ENCODE results near the gene B3GNT2. TPM values are rescaled to one million over a fixed set of nuclear protein-coding genes. Genes with fewer than 3 reads are reported as not detected.

Gene B3GNT2
- total and polyA plus RNA-seq, 2 donors (not counting 3 experiments of a cell fraction or from before 2014, with no cell fraction given) = 9.5 to 21.2 TPM

DNA sequence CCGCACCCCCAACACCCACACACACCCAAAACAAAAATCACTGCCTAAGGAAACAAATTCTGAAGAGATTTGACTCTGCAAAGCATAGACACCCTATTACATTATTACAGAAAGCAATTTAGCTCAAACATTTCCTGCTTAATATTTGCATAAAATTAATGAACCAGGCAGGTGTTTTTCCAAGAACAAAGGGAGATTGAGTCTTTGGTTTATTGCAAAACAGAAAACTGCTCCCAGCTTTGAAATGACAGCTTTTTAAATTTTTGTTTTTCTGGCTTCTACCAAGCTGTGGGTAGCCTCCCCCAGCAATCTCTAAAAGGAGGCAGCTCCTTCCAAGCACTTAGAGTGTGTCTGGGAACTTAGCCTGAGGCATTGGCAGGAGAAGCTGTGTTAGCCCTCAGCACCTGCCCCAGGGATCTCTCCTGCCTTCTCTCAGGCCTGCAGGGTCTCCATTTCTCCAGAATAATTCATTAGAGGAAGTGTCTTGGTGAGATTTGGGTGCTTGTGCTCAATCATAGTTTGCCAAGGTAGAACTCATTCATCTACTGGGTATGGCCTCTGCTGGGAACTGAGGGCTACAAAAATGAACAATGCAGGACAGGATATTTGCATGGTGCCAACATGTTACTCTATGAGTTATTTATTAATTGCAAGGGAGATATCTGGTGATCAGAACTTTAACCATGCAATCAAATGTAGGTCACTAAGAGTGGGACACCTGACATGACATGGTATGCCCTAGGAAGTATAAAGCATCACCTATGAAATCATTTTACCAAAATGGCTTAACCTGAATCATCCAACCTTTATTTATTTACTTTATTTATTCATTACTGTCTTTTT, 58.7 kb downstream of the B3GNT2 start:
- Histone ChIP-seq H3K27me3 (ENCODE audit: control insufficient read depth in 2 of 2, insufficient read depth in 2 of 2, low read length in 2 of 2) (no peaks in the 10 kb centered on the region), H3K79me2 (ENCODE audit: control insufficient read depth, insufficient read depth, low read length) (no peaks in the 10 kb centered on the region), H3K9ac (replicated peaks; ENCODE audit: extremely low read depth, insufficient read depth, low read length) (no peak overlapping the region), H3K4me2 (ENCODE audit: insufficient read depth, low read length) (no peak overlapping the region), H2AFZ (ENCODE audit: low read depth, low read length) (no peak overlapping the region), H3K36me3 (ENCODE audit: control insufficient read depth in 2 of 2, extremely low read depth in 1 of 2, insufficient read depth in 2 of 2, low read length in 2 of 2) (no peaks in the 10 kb centered on the region), H3K27ac (ENCODE audit: insufficient read depth, low read depth, low read length) (no peak overlapping the region), H3K9me1 (replicated peaks; ENCODE audit: control insufficient read depth, extremely low read depth, insufficient read depth, low read length) (no peaks in the 10 kb centered on the region), H3K4me3 (replicated peaks in 1 of 3; ENCODE audit: insufficient read depth in 1 of 3, low read depth in 1 of 3, low read length in 3 of 3) (no peak overlapping the region), H4K20me1 (replicated peaks; ENCODE audit: control insufficient read depth, extremely low read depth, insufficient read depth, low read length) (no peaks in the 10 kb centered on the region), H3K9me3 (replicated peaks; ENCODE audit: control insufficient read depth, insufficient read depth, low read length) (no peaks in the 10 kb centered on the region), H3K4me1 (ENCODE audit: control insufficient read depth, extremely low read depth, insufficient read depth, low read length) (no peaks in the 10 kb centered on the region)
- no TSS peak for BruUV-seq (replicated peaks)
- no peak for DNase-seq (ENCODE audit: low read depth, low spot score)
- CTCF ChIA-PET = interaction anchor here (0.8 to 1.5 kb wide), 2 partner anchors 7 to 9 kb away, joined by 3 to 4 read pairs; no protein-coding TSS in a partner anchor
- no peak for FAIRE-seq
- POLR2A ChIA-PET = no interaction called here
- dilution Hi-C loops (cut with MboI; ENCODE audit: extremely low pct_ligation_motif_present, low sequenced_read_pairs) = no loop called here
- TF ChIP-seq POLR2AphosphoS5 (IDR thresholded peaks at IDR 0.05; ENCODE audit: insufficient read depth, low read depth, low read length) = no peak
- no peak for TF ChIP-seq POLR2A (IDR thresholded peaks at IDR 0.05; ENCODE audit: low read depth, low read length)
- no peak for TF ChIP-seq MYC (IDR thresholded peaks at IDR 0.05; ENCODE audit: low read depth, low read length)
- intact Hi-C loops (cut with micrococcal nuclease) = no loop called here

DNA sequence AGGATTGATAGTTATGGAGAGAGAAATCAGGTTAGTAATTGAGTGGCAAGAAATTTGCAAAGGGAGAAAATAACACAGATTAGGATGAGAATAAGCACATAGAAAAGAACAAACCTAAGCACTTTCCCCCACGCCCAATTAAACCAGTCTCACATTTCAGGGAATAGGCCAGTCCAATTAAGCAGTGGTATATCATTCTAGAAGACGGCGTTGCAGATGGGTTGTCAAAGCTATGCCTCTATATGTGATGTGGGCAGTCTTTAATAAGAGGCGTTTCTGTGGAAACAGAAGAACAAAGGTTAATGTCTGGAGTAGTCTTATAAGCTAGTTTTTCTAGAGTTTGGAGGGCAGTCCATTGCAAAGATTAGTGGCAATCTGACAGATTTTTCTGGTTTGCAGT, 61.6 kb downstream of the B3GNT2 start:
- Histone ChIP-seq H3K79me2 (ENCODE audit: control insufficient read depth, insufficient read depth, low read length) (no peaks in the 10 kb centered on the region), H3K27ac (ENCODE audit: insufficient read depth, low read depth, low read length) (no peak overlapping the region), H3K4me1 (ENCODE audit: control insufficient read depth, extremely low read depth, insufficient read depth, low read length) (no peaks in the 10 kb centered on the region), H3K9me3 (replicated peaks; ENCODE audit: control insufficient read depth, insufficient read depth, low read length) (no peaks in the 10 kb centered on the region), H3K4me2 (ENCODE audit: insufficient read depth, low read length) (no peak overlapping the region), H2AFZ (ENCODE audit: low read depth, low read length) (no peak overlapping the region), H3K9me1 (replicated peaks; ENCODE audit: control insufficient read depth, extremely low read depth, insufficient read depth, low read length) (no peaks in the 10 kb centered on the region), H3K4me3 (replicated peaks in 1 of 3; ENCODE audit: insufficient read depth in 1 of 3, low read depth in 1 of 3, low read length in 3 of 3) (no peak overlapping the region), H3K9ac (replicated peaks; ENCODE audit: extremely low read depth, insufficient read depth, low read length) (no peak overlapping the region), H4K20me1 (replicated peaks; ENCODE audit: control insufficient read depth, extremely low read depth, insufficient read depth, low read length) (no peaks in the 10 kb centered on the region), H3K27me3 (ENCODE audit: control insufficient read depth in 2 of 2, insufficient read depth in 2 of 2, low read length in 2 of 2) (no peaks in the 10 kb centered on the region), H3K36me3 (ENCODE audit: control insufficient read depth in 2 of 2, extremely low read depth in 1 of 2, insufficient read depth in 2 of 2, low read length in 2 of 2) (no peaks in the 10 kb centered on the region)
- ChIA-PET CTCF (no interaction called here), POLR2A (no interaction called here)
- TF ChIP-seq, protein P1, sequence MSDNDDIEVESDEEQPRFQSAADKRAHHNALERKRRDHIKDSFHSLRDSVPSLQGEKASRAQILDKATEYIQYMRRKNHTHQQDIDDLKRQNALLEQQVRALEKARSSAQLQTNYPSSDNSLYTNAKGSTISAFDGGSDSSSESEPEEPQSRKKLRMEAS (IDR thresholded peaks at IDR 0.05; ENCODE audit: insufficient read depth, insufficient read length) = no peak
- TF ChIP-seq GATA2 (IDR thresholded peaks at IDR 0.05; ENCODE audit: insufficient read depth, insufficient read length, low read depth, low read length) = no peak
- no peak for TF ChIP-seq POLR2A (IDR thresholded peaks at IDR 0.05; ENCODE audit: low read depth, low read length)
- TF ChIP-seq POLR2AphosphoS5 (IDR thresholded peaks at IDR 0.05; ENCODE audit: insufficient read depth, low read depth, low read length) = no peak
- TF ChIP-seq JUN (IDR thresholded peaks at IDR 0.05; ENCODE audit: borderline replicate concordance, insufficient read depth, insufficient read length, low read depth) = no peak
- intact Hi-C loops (cut with micrococcal nuclease) (no loop called here), dilution Hi-C loops (cut with MboI; ENCODE audit: extremely low pct_ligation_motif_present, low sequenced_read_pairs) (no loop called here)
- no TSS peak for BruUV-seq (replicated peaks)
- DNase-seq (ENCODE audit: low read depth, low spot score) (no peak), FAIRE-seq (no peak)
